CD4-positive, alpha-beta T cell treated with Interleukin-6 at 100 ng/mL for 8 hours (primary cell): ENCODE results near the gene KLHL22.
"Not testable (repeated sequence)": the region's sequence is repeated elsewhere in the genome, so short reads cannot be mapped to it uniquely, and the experiment has no call there.

ENCODE experiments used
- DNase-seq: peaks from one replicate; pipeline ENCODE4 v3.0.0-alpha.2; 2020; ENCODE audit warnings: mixed read lengths, low spot score

Gene KLHL22

DNA sequence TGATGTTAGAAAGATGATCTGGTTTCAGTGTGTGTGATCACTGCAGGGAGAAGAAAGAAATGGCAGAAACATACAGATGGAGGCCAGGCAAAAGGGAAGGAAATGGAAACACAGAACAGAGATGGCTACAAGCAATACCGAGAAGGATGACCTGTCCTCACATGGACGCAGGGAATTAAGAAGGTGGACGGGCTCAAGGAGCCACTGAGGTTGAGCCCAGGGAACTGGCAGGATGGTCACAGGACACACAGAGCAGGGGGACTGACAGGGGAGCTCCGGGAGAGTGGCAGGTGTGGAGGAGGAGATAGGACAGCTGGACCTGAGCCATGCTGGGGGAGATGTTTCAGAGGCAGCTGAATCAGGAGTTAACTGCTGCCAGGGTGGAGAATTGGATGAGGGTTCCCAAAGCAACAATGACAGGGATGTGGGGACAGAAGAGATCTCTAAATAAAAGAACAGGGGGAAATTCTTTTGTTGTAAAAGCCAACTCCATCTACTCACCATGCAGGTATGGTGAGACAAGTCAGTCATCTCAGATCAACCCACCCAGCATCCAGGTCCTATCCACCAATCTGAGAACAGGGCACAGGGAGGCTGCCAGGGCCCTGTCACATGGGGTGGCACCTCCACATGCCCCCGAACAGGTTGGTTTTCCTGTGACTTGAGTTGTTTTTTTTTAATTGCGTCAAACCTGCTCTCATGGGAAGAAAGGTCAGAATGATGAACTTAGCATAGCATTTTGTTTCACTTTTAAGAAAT lies 26.3 kb downstream of the KLHL22 start:
- no peak for DNase-seq

DNA sequence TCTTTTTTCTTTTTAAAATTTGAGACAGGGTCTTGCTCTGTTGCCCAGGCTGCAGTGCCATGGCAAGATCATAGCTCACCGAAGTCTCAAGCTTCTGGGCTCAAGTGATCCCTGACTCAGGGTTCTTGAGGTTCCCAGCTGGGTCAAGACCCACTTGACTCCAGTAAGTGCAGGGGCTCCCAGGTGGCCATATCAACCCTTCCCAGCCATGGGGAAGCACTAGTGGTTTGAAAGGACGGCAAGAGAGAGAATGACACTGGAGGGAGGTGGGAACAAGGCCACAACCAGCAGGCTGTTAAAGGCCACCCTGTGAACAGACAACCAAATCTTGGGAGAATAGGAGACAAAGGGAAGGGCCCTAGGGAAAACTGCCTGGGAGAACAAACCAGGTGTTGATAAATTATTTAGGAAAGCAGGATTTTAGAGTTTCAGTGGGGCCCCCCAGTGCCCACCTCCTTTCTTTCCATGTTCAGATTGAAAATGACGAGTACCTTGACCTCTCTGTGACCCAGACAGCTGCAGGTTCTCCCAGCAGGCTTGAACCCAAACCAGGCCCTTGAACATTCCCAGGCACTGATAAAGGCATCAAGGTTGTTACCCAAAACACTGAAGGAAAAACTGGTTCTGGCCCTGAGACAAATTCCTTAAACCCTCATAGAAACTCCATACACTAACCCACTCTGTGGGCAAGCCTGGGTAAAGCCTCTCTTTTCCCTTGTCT lies 28.8 kb downstream of the KLHL22 start:
- DNase-seq = no peak

DNA sequence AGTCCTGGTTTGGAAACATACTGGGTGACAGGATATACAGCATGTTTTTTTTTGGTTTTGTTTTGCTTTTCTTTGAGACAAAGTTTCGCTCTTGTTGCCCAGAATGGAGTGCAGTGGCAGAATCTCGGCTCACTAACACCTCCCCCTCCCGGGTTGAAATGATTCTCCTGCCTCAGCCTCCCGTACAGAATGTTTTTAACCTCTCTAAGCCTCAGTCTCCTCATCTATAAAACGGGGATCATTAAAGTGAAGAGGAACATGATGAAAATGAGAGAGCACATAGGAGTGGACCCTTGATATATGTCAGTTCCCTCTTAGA lies 29.9 kb downstream of the KLHL22 start:
- DNase-seq = peak; percentile 19

DNA sequence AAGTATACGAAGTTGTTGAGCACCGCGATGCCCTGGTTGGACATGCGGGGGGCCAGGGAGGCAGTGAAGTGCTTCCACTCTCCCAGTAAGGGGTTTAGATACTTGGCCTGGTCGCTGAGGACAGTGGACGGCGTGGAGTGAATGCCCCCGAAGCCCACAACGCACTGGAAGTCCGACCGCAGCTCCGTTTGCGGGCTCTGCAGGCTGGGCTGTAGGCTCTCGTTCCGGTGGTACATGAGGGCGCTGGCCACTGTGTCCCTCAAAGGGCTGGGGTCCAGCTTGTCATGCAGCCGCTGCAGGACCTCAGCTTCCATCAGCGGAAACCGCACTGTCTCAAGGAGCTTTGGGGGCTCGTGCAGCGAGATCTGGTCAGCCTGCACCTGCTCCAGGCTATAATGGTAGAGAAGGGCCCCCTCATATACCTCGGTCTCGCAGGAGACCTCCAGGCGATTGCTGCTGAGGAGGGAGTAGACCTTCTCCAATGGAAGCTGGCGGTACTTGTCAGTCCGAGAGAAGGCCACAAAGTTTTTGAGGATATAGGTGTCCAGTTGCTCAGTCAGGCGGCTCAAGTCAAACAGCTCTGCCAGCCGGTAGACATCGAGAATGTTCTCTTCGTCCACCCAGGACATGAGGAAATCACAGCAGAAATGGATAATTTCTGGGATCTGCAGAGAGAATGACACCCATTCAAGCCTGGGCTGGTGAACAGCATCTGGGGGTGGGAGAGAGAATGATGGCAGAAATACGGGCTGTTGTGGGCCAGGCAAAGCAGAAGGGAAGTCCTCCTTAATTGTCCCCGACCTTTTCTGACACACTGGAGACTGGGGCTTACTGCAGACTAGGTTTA lies 30.5 kb downstream of the KLHL22 start:
- no peak for DNase-seq

GRCh38 chr22:20464096-20464614 lies 31.4 kb downstream of the KLHL22 start:
- DNase-seq = peak; percentile 85

- DNase-seq = peak; percentile 68
These were observed 32.1 kb downstream of the KLHL22 start for GRCh38 chr22:20463324-20464095.

DNA sequence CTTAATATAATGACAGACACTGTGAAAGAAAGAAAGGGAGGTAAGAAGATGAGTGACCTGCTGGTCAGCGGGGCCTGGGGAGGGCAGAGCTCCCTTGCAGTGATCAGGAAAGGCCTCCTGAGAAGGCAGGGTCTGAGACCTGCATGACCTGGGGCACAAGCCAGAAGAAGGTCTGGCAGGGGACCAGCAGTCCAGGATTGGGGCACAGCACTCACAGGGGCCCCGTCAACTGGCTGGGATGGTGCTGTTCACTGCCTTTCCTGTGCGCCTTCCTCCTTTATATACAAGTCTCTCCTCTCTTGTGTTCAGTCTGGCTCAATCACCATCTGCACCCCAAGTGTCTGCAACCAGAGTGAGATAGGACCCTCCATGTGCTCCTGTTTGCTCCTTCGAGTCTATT lies 35.7 kb downstream of the KLHL22 start:
- no peak for DNase-seq

GRCh38 chr22:20459152-20459542 lies 36.4 kb downstream of the KLHL22 start:
- DNase-seq = no peak

GRCh38 chr22:20458530-20459151 lies 37.0 kb downstream of the KLHL22 start:
- no peak for DNase-seq

GRCh38 chr22:20457506-20458240 lies 37.9 kb downstream of the KLHL22 start:
- no peak for DNase-seq

DNA sequence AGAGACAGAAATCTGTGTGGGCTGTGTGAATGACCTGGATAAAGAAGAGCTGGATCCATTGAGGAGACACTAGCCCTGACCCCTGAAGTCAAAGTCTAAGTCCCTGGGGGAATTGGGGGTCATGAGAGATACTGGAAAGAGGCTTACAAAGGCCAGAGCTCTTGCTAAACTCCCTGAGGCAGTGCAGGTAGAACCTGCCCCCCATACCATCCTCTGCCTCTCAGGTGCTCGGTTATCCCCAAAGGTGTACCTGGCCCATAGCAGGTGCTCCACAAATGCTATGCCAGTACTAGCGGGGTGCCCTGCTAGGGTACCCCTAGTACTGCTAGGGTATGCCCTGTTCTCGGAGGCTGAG lies 38.9 kb downstream of the KLHL22 start:
- DNase-seq = no peak

- peak; percentile 78 for DNase-seq
These were observed 39.4 kb downstream of the KLHL22 start for GRCh38 chr22:20456064-20456721.

DNA sequence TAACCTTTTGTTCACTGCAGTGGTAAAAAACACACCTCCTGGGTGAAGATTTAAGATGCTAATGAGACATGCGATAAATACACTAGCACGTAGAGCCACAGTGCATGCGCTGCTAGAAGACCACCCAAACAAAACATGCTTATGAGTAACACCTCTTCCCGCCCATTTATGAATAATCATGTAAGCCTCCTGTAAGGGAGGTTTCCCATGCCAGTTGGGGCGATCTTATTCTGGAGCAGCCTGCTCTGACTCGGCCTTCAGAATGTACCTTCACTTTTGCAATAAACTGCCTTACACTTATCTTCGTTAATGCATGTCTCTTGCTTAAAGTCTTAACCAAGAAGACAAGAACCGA lies 39.9 kb downstream of the KLHL22 start:
- DNase-seq = no peak

DNA sequence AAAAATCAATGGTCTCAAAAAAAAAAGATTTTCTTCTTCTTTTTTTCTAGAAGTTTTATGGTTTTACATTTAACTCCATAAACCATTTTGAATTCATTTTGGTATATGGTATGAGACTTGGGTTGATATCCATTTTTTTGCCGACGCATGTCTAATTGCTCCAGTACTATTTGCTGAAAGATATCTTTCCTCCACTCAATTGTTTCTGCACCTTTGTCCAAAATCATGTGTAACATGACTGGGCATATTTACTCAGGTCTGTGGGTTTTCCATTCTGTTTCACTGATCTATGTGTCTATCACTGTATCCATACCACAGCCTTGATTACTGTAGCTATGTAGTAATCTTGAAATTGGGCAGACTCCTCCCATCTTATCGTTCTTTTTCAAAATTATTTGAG lies 42.4 kb downstream of the KLHL22 start:
- DNase-seq = no peak

DNA sequence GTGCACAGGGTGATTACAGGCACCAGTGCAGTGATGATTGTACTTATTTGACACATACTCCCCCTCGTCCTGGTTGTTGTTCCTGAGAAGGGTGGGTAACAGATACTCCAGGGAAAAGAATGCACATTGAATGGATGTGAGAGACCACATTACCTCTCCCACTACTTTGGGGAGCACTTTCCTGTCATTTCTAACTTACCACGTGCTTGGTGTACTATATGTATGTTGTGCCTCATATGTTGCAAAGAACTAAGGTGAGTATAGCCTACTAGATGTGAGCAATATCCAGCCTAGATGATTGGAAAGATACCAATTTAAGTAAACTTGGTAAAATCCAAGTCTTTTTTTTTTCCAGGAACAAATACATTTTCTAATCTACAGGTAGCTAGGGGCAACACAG lies 43.7 kb downstream of the KLHL22 start:
- DNase-seq = no peak

- DNase-seq = not testable (repeated sequence)
These were observed 44.3 kb downstream of the KLHL22 start for GRCh38 chr22:20451129-20451778.

GRCh38 chr22:20450551-20450906 lies 45.1 kb downstream of the KLHL22 start:
- DNase-seq = no peak

- DNase-seq = no peak
These were observed 45.6 kb downstream of the KLHL22 start for GRCh38 chr22:20449819-20450550.

DNA sequence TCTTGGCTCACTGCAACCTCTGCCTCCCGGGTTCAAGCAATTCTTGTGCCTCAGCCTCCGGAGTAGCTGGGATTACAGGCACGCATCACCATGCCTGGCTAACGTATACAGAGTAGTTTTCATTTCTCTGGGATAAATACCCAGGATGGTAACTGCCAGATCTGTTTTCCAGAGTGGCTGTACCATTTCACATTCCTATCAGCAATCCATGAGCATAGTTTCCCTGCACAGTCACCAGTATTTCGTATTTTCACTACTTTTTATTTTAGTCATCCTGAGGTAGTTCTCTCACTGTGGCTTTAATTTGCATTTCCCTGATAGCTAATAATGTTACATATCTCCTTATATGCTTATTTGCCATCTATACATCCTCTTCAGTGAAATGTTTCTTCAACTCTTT lies 47.0 kb downstream of the KLHL22 start:
- DNase-seq = no peak
